ENCODE measurements around the gene RNGTT.
"Not testable (repeated sequence)": the region's sequence is repeated elsewhere in the genome, so short reads cannot be mapped to it uniquely, and the experiment has no call there.

RNGTT gene

DNA sequence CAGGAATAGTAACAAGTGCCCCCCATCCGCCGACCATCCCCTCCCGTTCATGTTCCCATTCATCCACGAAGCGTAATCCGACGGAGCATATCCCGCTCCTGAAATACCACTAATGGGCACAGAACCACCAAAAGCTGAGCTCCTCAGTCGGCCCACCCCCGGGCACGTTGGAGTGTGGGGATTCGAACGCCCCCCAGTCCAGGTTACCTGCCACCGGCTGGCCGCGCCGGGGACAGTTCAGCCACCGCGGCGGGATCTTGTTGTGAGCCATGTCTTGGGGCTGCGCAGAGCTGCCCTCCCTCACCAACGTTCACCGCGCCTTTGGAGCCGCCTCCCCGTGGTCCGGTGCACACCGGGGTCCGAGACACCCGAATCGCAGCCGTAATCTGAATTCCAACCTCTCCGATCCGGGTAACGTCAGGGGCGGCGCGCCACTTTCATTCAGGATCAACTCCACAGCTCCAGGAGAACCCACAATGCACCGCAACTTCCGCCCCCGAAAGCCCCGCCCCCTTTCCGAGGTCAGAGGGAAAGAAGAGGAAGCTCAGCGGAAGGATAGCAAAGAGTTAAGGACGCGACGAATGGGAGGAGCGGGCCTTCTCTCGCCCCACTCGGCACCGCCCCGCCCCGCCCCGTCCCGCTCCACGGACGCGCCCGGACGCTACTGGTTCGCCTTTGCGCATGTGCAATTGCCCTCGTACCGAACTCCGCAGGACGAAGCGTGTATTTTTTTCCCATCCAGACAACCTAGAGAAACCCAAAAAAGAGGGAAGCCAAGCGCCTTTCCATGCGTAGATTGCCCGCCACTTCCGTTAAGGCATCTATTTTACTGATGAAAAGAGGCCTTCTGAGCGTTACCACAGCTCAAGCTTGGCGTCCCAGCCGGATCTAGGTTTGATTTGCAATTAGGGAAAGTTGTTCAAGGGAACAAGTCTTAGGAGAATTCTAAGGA lies at the start of gene RNGTT:
Gene RNGTT, minus strand, starts transcription at position 480 of the 952 bp plus-strand sequence. Its CDS starts 209 bp downstream, at position 271.
- DNase-seq, result peak; percentile 97

DNA sequence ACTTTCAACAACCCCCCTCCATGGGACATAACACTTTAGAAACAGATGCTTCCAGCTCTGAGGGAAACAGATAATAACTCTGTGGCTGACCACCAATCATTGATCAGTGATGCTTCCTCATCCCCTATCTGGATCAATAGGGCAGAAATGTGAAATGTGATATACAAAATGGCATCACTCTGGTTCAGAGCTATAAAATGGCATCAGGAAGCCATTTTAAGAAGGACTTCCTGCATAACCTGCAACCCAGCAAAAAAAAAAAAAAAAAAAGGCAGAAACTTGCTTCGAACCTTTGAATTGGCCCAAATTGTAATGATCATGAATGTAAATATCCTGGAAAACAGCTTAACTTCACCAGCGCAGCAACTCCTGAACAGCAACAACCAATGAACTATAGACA lies 48.0 kb upstream of the RNGTT start:
- DNase-seq, result no peak

DNA sequence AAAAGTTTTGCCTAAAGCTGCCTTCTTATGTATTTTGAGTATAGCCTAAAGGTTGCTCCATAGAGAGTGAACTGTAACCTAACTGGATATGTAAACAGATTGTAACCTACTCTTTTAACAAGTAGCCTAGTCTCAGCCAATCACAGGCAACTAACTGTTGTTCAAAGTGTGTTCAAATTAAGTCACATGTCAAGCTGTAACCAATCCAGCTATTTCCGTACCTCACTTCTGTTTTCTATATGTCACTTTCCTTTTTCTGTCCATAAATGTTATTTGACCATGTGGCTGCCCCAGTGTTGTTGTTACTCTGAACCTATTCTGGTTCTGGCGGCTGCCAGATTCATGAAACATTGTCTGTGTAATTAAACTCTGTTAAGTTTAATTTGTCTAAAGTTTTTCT lies 47.4 kb upstream of the RNGTT start:
- no peak for DNase-seq

DNA sequence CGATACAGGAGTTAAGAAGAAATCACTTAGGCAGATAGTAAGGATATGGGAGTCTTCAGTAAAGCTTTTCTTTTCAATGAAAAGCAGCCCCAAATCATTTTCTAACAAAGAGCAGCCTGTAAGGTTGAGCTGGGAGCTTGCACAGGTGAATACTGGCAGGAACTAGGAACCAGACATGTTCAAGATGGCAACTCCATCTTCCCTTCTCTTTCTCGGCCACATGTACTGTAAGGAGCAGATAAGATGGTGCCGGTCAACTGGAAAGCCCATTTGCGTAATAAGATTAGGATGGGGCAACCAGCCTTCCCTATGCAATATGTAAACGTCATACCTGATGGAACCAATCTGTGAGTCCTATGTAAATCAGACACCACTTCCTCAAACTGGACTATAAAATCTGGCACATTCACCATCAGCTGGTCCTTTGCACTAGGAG lies 46.2 kb upstream of the RNGTT start:
- no peak for DNase-seq

DNA sequence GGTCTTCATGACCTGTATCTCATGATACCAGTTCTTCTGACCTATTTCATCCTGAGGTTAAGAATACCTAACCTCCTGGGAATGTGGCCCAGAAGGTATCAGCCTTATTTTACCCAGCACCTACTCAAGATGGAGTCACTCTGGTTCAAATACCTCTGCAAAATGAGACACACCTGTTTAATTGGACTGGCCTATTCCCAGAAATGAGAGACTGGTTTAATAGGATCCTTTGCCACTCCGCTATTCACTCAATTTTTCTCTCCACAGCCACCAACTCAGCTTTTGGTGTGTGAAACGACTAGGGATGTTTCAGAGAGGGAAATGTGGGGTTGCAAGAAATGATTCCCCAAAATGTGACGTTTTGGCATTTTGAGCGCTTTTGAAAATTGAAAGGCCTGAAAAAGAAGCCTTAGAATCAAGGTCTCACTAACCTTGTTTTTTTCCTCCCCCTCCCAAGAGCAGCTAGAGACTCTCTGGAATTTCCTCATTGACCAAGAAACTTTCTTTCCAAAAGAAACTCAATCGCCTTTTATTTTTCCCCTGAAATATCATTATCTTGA lies 45.5 kb upstream of the RNGTT start:
- DNase-seq, result no peak

DNA sequence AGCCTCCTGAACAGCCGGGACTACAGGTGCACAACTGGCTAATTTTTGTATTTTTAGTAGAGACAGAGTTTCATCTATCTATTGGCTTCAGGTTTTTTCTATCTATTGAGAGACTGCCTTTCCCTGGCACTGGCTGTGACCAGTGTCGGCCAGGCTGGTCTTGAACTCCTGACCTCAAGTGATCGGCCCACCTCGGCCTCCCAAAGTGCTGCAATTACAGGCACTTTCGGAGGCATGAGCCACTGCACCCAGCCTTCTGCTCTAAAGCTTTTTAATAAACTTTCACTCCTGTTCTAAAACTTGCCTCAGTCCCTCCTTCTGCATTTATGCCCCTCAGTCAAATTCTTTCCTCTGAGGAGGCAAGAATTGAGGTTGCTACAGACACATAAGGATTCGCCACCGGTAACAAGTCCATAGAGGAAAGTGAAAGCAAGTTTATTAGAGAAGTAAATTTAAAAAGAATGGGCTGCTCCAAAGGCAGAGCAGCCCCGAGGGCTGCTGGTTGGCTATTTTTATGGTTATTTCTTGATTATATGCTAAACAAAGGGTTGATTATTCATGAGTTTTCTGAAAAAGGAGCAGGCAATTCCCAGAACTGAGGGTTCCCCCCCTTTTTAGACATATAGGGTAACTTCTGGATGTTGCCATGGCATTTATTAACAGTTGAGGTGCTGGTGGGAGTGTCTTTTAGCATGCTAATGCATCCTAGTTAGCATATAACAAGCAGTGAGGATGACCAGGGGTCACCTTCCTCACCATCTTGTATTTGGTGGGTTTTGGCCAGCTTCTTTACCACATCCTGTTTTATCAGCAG lies 44.8 kb upstream of the RNGTT start:
- no peak for DNase-seq

DNA sequence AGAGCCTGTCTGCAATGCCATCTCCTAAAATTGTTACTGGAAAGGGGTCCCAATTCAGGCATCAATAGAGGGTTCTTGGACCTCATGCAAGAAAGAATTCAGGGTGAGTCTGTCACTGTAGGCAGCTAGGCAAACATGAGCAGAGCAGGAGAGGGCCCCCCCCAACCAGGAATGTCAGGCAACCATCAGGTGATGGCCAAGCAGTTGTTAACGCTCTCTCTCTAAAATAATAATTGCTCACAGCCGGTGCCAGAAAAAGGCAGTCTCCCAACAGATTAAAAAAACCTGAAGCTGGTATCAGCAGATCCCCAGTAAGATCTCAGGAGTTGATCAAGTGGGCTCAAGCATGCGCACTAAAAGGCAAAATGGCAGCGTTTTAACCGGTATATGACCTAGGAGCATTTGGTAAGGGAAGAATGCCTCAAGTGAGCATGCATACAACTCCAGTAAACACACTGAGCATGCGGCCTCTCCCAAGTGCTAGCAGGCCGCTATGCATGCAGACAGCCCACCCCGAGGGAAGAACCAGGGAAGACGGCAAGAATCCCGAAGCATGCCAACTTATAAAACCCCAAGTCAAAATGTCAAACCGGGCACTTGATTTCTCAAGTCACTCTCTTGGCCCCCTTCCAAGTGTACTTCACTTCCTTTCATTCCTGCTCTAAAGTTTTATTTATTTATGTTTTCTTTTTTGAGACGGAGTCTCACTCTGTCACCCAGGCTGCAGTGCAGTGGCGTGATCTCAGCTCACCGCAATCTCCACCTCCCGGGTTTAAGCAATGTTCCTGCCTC lies 44.0 kb upstream of the RNGTT start:
- no peak for DNase-seq

DNA sequence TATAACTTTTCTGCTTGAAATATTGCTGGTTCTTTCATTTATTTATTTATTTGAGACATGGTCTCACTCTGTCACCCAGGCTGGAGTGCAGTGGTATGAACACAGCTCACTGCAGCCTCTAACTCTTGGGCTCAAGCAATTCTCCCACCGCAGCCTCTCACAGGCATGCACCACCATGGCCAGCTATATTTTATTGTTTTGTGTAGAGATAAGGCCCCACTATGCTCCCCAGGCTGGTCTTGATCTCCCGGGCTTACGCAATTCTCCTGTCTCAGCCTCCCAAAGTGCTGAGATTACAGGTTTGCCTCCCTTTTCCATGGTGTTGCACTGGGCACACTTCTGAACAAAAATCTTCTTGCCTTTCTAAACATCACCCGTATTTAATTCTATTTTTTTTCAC lies 39.1 kb upstream of the RNGTT start:
- DNase-seq, result no peak

DNA sequence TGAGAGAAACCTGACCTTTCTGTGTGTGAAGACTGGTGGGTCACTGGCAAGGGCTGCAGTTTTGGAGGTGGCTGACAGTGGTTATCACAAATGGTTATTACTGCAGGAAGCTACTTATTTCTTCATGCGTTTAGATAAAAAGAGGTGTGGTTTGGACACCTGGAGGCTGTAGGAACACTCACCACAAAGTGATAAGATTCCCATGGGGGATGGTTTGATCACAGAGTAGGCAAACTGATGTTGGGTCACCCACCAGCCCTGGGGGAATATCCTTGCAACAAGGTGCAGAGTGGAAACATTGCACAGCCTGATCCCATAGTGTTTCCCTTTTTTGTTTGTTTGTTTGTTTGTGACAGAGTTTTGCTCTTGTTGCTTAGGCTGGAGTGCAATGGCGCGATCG lies 33.9 kb upstream of the RNGTT start:
- no peak for DNase-seq

DNA sequence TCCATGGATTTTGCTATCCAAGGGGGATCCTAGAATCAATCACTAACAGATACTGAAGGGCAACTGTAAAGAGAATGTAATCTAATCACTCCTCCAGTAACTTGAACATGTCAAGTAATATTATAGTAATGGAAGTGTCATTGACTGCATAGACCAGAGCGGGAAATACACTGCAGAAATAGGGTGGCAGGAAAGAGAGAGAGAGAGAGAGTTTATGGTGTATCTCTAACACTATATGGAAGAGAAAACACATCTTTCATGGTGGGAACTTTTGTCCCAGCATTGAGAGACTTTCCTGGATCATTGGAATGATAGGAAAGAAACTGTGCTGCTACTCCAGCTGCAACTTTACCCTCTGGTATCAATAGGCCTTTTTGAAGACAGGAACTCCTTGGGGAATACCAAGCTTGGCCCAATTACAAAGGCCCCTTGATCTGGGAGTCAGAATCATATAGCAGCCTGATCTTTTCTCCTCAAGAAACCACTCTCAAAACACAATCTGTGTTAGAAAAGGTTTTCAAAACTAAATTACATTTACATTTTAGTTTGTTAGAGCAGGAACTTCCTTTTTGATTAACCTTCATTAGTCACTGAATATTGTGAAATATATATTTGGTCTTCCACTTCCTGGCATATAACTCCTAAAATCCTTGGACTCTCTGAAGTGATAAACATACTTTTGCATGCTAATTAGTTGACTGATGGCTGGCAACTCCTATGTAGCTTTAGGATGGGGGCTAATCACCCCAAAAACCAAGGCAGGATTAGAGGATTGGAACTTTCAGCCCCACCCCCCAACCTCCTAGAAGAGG lies 29.5 kb upstream of the RNGTT start:
- DNase-seq, result no peak

DNA sequence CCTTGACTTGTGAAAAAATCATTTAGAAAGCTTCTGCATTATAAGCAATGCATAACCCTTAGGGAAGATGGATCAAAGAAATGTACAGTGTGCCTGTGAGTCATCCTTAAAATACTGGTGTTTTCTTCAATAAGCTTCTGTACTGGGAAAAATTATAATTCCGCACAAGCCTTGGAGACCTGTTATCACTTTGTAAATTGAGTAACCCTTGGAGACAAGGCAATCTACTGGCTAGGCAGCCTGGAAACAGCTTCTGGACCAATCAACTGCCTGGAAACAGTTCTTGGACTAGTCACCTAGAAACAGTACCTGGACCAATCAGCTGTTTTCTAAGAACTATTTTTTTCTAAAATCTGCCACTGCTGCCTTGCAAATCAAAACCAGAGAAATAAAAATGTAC lies 25.8 kb upstream of the RNGTT start:
- no peak for DNase-seq

DNA sequence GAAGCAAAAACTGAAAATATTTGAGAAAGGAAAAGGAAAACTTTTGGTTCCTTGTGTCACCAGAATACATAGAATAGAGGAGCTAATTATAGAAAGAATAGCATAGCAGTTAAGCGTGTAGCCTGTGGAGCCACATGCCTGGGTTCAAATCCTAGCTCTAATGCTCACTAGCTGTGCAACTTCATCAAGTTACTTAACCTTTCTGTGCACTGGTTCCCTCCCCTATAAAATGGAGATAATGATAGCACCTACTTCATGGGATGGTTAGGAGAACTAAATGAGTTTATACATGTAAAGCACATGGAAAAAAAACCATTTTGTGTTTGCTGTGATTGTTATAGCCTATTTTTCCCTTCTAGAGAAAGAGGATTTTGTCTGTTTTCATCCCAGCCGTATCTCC lies 24.5 kb upstream of the RNGTT start:
- DNase-seq, result no peak

DNA sequence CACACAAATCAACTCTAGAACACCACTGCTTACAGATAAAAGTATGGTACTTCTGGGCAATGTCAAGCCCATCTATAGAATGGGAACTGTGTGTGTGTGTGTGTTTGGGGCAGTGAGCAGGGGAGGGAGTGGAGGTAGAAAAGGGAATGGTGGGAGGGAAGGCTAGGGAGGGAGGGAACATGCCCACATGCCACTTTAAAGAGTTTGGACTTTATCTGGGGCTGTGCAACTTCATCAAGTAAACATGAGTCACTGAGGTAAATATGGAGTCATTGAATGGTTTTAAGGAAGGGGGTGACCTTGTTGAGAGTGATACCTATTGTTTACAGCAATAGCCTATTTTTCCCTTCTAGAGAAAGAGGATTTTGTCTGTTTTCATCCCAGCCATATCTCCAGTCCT lies 22.5 kb upstream of the RNGTT start:
- no peak for DNase-seq

DNA sequence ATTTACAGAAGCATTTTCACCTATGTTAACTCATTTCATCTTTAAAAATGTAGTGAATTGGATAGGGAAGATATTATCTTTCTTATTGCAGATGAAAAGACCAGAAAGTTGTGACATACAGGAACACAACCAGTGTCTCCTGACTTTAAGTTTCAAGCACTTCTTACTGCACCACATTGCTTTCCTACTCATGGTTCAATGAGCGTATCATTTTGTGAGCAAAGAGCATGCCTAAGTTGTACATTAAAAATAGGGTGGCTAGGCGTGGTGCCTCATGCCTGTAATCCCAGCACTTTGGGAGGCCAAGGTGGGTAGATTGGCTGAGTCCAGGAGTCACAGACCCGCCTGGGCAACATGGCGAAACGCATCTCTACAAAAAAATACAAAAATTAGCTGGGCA lies 21.2 kb upstream of the RNGTT start:
- DNase-seq, result no peak

DNA sequence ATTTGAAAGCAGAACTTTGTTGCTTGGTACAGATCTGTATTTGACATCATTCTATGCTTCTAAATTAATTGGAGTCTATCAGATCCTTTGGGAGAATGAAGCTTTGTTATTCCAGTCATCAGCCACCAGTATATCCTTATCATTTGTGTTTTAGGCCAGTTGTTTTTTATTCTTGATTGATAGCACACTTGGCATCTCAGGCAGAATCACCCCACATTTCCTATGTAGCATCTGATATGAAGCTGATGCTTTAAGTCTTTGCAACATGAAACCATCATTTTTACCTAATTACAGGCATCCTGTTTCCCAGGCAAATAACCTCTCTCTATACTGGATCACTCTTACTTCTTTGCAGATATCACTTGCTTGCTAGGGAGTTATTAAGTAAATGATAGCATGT lies 20.7 kb upstream of the RNGTT start:
- no peak for DNase-seq

DNA sequence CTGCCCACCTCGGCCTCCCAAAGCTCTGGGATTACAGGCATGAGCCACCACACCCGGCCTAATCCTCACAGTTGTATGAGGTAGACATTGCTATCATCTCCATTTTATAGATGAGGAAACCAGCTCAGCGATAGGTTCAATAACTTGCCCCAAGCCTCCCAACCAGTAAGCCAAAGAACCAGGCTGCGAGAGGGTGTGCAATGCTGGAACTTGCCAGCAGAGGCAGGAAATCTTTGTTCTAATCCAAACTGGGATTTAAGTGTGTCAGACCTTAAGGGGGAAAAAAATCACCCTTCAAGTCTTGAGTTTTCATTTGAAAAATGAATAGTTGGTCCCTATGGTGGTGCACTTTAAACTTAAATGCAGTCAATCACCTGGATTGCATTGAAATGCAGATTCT lies 20.1 kb upstream of the RNGTT start:
- peak in 1 of 2 experiments; percentile 41 for DNase-seq

DNA sequence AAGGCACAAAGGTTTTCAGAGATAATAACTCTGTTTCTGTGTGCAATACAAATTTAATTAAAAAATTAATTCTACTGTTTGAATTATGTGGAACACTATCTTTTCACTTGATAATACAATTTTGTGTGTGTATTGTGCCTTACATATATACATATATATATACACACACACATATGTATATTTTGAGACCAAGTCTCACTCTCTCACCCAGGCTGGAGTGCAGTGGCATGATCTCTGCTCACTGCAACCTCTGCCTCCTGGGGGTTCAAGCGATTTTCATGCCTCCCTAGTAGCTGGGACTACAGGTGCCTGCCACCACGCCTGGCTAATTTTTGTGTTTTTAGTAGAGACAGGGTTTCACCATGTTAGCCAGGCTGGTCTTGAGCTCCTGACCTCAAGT lies 19.7 kb upstream of the RNGTT start:
- not testable (repeated sequence) for DNase-seq

DNA sequence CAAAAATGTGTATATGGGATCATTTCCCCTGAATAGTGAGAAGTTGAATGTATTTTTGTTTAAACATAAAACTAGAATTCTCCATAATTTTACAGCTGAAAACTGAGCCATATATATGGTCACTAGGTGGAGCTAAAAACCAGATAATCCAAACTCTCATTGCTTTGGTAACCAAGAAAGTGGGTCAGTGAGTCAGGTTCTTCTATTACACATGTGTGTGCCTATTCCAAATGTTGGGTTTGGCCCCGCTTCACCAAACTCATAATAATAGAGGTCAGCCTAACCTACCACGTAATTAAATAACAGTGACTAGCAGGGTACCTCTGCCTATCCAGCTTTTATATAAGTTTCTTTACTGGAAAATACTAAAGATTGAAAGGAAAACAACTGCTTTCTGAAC lies 19.3 kb upstream of the RNGTT start:
- DNase-seq, result peak in 1 of 2 experiments; percentile 53

DNA sequence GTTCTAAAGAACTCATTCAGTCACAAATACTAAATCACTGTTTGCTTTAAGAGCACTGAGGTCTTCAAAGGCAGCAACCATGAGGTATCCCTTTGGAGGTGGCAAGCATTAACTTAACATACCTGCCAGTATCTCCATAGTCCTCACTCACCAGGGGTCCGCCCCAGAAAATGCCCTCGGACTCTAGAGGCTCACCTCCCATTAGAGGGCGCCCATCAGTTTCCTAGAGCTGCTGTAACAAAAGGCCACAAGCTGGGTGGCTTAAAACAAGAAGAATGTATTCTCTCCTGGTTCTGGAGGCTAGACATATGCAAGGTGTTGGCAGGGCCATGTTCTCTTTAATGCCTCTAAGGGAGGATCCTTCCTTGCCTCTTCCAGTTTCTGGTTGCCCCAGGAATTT lies 12.0 kb upstream of the RNGTT start:
- DNase-seq, result peak in 1 of 2 experiments; percentile 10

DNA sequence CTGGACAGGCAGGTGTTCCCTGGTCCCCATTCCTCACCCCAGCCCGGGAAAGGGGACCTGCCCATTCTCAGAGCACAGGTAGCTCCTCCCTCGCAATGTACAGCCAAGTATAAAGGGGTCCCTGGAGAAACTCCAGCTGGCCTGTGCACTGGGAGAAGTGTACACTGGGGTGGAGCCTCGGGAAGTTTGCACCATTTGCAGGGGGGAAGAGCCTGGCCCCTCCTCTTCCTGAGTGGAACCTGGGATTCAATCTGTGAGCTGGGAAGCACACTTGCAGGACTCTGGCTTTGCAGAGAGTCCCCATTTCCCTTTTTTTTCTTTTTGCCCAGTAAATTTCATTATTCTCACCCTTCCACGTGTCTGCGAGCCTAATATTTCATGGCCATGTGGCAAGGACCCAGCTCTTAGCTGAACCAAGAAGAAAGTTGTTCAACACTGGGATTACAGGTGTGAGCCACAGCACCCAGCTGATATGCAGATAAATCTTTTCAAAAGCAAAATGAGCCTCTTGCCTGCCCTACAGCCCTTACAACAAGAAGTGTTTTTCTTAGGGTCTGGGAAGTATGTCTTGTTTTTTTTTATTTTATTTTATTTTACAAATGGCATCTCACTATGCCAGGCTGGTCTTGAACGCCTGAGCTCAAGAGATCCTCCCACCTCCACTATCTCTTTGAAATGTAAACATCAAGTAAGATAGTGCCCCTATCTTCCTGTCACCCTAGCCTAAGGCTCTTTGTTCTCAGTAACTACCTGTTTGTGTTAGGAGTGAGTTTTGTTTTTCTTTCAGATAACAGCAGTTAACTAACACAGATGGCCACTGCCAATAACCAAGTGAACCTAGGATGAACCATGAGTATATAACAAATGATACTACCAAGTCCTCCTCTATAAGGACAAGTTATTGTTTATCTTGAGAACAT lies 9.3 kb upstream of the RNGTT start:
- DNase-seq, result no peak

DNA sequence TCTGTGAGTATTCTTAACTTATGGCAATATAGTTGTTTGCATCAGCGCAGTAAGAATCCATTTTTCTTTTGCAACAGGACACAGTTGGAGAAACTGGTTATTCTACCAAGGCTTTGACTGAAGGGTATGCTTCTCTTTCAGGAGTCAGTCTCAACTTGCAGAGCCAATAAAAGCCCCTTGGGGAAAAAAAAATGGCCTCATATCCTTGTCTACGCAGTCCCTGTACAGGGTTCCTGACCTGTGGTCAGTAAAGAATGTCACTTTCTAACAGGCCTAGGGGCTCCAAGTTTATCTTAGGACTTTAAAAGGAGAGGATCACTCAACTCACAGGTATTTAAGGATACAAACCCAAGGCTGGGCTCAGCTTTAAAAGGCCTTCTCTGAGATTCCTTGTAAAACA lies 6.9 kb upstream of the RNGTT start:
- DNase-seq, result no peak
